ENCODE results near the gene NLK. TPM values are rescaled to one million over a fixed set of nuclear protein-coding genes. Genes with fewer than 3 reads are reported as not detected.

NLK gene
- total RNA-seq, 1 experiment from 2014 or later: 40.3 TPM

DNA sequence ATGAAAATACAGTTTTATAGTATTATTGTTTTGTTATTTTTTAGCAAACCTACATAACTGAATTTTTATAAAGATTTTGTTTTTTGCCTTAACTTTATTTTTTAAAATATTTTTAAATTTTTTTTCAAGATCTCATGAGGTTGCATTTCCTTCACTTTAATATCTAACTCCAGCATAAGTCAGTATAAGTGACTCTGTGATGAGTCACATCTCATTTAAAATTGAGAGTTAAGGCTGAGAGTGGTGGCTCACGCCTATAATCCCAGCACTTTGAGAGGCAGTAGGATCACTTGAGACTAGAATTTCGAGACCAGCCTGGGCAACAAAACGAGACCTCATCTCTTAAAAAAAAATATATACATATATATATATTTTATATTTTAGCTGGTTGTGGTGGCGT lies 44.0 kb downstream of the NLK start:
- no peak overlapping the region for H3K27ac Mint-ChIP-seq
- no peak for TF ChIP-seq ATF1 (CRISPR knock-in tag; IDR thresholded peaks at IDR 0.05)
- no peak for TF ChIP-seq ZNF425 (CRISPR knock-in tag; conservative IDR thresholded peaks at IDR 0.05)
- TF ChIP-seq GTF2I (CRISPR knock-in tag; conservative IDR thresholded peaks at IDR 0.05): no peak
- TF ChIP-seq FOXJ3 (CRISPR knock-in tag; IDR thresholded peaks at IDR 0.05; ENCODE audit: borderline replicate concordance): no peak
- TF ChIP-seq, protein P1, sequence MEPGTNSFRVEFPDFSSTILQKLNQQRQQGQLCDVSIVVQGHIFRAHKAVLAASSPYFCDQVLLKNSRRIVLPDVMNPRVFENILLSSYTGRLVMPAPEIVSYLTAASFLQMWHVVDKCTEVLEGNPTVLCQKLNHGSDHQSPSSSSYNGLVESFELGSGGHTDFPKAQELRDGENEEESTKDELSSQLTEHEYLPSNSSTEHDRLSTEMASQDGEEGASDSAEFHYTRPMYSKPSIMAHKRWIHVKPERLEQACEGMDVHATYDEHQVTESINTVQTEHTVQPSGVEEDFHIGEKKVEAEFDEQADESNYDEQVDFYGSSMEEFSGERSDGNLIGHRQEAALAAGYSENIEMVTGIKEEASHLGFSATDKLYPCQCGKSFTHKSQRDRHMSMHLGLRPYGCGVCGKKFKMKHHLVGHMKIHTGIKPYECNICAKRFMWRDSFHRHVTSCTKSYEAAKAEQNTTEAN (CRISPR knock-in tag; IDR thresholded peaks at IDR 0.05): no peak
- TF ChIP-seq, protein P2, sequence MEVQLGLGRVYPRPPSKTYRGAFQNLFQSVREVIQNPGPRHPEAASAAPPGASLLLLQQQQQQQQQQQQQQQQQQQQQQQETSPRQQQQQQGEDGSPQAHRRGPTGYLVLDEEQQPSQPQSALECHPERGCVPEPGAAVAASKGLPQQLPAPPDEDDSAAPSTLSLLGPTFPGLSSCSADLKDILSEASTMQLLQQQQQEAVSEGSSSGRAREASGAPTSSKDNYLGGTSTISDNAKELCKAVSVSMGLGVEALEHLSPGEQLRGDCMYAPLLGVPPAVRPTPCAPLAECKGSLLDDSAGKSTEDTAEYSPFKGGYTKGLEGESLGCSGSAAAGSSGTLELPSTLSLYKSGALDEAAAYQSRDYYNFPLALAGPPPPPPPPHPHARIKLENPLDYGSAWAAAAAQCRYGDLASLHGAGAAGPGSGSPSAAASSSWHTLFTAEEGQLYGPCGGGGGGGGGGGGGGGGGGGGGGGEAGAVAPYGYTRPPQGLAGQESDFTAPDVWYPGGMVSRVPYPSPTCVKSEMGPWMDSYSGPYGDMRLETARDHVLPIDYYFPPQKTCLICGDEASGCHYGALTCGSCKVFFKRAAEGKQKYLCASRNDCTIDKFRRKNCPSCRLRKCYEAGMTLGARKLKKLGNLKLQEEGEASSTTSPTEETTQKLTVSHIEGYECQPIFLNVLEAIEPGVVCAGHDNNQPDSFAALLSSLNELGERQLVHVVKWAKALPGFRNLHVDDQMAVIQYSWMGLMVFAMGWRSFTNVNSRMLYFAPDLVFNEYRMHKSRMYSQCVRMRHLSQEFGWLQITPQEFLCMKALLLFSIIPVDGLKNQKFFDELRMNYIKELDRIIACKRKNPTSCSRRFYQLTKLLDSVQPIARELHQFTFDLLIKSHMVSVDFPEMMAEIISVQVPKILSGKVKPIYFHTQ (CRISPR knock-in tag; IDR thresholded peaks at IDR 0.05): no peak
- TF ChIP-seq, protein P3, sequence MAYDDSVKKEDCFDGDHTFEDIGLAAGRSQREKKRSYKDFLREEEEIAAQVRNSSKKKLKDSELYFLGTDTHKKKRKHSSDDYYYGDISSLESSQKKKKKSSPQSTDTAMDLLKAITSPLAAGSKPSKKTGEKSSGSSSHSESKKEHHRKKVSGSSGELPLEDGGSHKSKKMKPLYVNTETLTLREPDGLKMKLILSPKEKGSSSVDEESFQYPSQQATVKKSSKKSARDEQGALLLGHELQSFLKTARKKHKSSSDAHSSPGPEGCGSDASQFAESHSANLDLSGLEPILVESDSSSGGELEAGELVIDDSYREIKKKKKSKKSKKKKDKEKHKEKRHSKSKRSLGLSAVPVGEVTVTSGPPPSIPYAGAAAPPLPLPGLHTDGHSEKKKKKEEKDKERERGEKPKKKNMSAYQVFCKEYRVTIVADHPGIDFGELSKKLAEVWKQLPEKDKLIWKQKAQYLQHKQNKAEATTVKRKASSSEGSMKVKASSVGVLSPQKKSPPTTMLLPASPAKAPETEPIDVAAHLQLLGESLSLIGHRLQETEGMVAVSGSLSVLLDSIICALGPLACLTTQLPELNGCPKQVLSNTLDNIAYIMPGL (CRISPR knock-in tag; IDR thresholded peaks at IDR 0.05): no peak
- no peak for TF ChIP-seq NR2C2 (CRISPR knock-in tag; IDR thresholded peaks at IDR 0.05)
- no peaks in the 10 kb centered on the region for H3K27me3 Mint-ChIP-seq (ENCODE audit: low read depth)
- POLR2A ChIA-PET: interaction anchor here (0.7 kb wide), 1 partner anchor 140 kb away, joined by 3 read pairs; no protein-coding TSS in a partner anchor
- ATAC-seq (no peak), DNase-seq (ENCODE audit: low spot score) (no peak)
- CTCF ChIA-PET: no interaction called here
- H3K36me3 Mint-ChIP-seq: peaks cover 25% of the 10 kb centered on the region
- no peak overlapping the region for H3K4me3 Mint-ChIP-seq
- peaks cover 37% of the 10 kb centered on the region for H3K4me1 Mint-ChIP-seq
- peaks cover 24% of the 10 kb centered on the region for H3K9me3 Mint-ChIP-seq

DNA sequence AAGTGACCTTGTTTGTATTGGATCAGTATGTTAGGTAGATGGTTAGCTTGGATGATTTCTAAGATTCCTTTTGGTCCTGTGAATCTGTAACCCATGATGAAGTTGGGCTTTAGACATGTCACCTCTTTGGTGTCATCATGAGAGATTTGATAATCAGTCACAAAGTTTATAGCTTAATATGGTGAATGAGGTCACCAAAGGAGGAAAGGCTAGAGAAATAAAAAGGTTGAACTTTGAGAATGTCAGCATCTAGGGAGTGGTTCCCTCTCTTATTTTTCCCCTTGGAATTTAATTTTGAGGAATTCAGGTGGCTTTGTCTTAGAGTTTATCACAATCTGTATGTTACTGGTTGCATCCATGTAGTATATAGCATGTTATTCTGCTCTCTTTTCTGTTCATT lies 45.3 kb downstream of the NLK start:
- DNase-seq (ENCODE audit: low spot score): no peak
- Mint-ChIP-seq H3K9me3 (peaks cover 24% of the 10 kb centered on the region), H3K27me3 (ENCODE audit: low read depth) (no peaks in the 10 kb centered on the region), H3K4me3 (no peak overlapping the region), H3K36me3 (peaks cover 25% of the 10 kb centered on the region), H3K4me1 (peaks cover 37% of the 10 kb centered on the region), H3K27ac (no peak overlapping the region)
- POLR2A ChIA-PET: no interaction called here
- ATAC-seq: no peak
- CTCF ChIA-PET: interaction anchor here (1.0 kb wide), 1 partner anchor 194 kb away, joined by 3 read pairs; no protein-coding TSS in a partner anchor
- TF ChIP-seq NFYB (CRISPR knock-in tag; conservative IDR thresholded peaks at IDR 0.05; ENCODE audit: low read depth): no peak
- TF ChIP-seq CBFB (CRISPR knock-in tag; IDR thresholded peaks at IDR 0.05; ENCODE audit: low read depth): no peak
- no peak for TF ChIP-seq TEAD1 (CRISPR knock-in tag; IDR thresholded peaks at IDR 0.05)
- no peak for TF ChIP-seq ATF3 (CRISPR knock-in tag; conservative IDR thresholded peaks at IDR 0.05)
- TF ChIP-seq JUN (CRISPR knock-in tag; IDR thresholded peaks at IDR 0.05): no peak
- TF ChIP-seq, protein P4, sequence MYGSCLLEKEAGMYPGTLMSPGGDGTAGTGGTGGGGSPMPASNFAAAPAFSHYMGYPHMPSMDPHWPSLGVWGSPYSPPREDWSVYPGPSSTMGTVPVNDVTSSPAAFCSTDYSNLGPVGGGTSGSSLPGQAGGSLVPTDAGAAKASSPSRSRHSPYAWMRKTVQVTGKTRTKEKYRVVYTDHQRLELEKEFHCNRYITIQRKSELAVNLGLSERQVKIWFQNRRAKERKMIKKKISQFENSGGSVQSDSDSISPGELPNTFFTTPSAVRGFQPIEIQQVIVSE (CRISPR knock-in tag; IDR thresholded peaks at IDR 0.05; ENCODE audit: borderline replicate concordance): no peak
- no peak for TF ChIP-seq PREB (CRISPR knock-in tag; IDR thresholded peaks at IDR 0.05; ENCODE audit: borderline replicate concordance)
- no peak for TF ChIP-seq IRF2 (CRISPR knock-in tag; IDR thresholded peaks at IDR 0.05; ENCODE audit: borderline replicate concordance, low read depth)
- TF ChIP-seq SP1 (CRISPR knock-in tag; conservative IDR thresholded peaks at IDR 0.05): no peak
- TF ChIP-seq HMGA2 (CRISPR knock-in tag; IDR thresholded peaks at IDR 0.05): no peak
- TF ChIP-seq MXD4 (CRISPR knock-in tag; IDR thresholded peaks at IDR 0.05; ENCODE audit: borderline replicate concordance): no peak
- TF ChIP-seq, protein P5, sequence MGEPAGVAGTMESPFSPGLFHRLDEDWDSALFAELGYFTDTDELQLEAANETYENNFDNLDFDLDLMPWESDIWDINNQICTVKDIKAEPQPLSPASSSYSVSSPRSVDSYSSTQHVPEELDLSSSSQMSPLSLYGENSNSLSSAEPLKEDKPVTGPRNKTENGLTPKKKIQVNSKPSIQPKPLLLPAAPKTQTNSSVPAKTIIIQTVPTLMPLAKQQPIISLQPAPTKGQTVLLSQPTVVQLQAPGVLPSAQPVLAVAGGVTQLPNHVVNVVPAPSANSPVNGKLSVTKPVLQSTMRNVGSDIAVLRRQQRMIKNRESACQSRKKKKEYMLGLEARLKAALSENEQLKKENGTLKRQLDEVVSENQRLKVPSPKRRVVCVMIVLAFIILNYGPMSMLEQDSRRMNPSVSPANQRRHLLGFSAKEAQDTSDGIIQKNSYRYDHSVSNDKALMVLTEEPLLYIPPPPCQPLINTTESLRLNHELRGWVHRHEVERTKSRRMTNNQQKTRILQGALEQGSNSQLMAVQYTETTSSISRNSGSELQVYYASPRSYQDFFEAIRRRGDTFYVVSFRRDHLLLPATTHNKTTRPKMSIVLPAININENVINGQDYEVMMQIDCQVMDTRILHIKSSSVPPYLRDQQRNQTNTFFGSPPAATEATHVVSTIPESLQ (CRISPR knock-in tag; IDR thresholded peaks at IDR 0.05): no peak
- no peak for TF ChIP-seq KAT7 (CRISPR knock-in tag; IDR thresholded peaks at IDR 0.05; ENCODE audit: borderline replicate concordance)
- TF ChIP-seq ZNF138 (CRISPR knock-in tag; conservative IDR thresholded peaks at IDR 0.05): no peak
- TF ChIP-seq PRRX2 (CRISPR knock-in tag; IDR thresholded peaks at IDR 0.05): no peak
- TF ChIP-seq ELF4 (CRISPR knock-in tag; IDR thresholded peaks at IDR 0.05; ENCODE audit: low read depth): no peak
